ENCODE measurements around the gene C4orf50.

C4orf50 gene

GRCh38 chr4:6018331-6018730 lies at the start of gene C4orf50:
Gene C4orf50 (minus strand): TSS chr4:6018431.
- no peak within 1 kb of the TSS for H3K4me3 ChIP-seq (ENCODE audit: low read length)
- TF ChIP-seq, protein P1, sequence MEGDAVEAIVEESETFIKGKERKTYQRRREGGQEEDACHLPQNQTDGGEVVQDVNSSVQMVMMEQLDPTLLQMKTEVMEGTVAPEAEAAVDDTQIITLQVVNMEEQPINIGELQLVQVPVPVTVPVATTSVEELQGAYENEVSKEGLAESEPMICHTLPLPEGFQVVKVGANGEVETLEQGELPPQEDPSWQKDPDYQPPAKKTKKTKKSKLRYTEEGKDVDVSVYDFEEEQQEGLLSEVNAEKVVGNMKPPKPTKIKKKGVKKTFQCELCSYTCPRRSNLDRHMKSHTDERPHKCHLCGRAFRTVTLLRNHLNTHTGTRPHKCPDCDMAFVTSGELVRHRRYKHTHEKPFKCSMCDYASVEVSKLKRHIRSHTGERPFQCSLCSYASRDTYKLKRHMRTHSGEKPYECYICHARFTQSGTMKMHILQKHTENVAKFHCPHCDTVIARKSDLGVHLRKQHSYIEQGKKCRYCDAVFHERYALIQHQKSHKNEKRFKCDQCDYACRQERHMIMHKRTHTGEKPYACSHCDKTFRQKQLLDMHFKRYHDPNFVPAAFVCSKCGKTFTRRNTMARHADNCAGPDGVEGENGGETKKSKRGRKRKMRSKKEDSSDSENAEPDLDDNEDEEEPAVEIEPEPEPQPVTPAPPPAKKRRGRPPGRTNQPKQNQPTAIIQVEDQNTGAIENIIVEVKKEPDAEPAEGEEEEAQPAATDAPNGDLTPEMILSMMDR (conservative IDR thresholded peaks at IDR 0.05; ENCODE audit: low read depth, low read length), result no peak
- no peak for DNase-seq (ENCODE audit: low read depth)

GRCh38 chr4:6065934-6066590 lies 47.8 kb upstream of the C4orf50 start:
- no peak overlapping the region for H3K4me3 ChIP-seq (ENCODE audit: low read length)
- TF ChIP-seq, protein P1 (conservative IDR thresholded peaks at IDR 0.05; ENCODE audit: low read depth, low read length), result no peak
- no peak for DNase-seq (ENCODE audit: low read depth)

- TF ChIP-seq, protein P1 (conservative IDR thresholded peaks at IDR 0.05; ENCODE audit: low read depth, low read length), result no peak
- no peak overlapping the region for H3K4me3 ChIP-seq (ENCODE audit: low read length)
- no peak for DNase-seq (ENCODE audit: low read depth)
Measured at GRCh38 chr4:6065166-6065565, 46.9 kb upstream of the C4orf50 start.

DNA sequence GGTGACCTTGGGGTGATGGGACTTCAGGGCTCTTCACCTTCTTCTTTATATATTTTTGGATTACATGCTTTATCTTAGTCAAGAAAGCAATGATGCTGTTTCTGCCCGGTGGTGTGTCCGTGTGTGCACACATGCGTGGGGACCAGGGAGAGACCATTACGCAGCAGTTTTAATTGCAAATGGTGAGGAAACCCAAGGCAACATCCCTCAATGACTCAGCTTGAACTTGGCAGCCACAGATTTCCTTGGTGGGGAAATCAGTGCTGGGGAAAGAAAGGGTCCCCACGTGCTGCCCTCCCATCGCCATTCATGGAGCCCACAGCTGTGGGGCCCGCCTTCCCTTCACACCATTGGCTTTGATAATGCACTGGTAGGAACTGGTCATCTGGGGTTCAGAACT lies 46.2 kb upstream of the C4orf50 start:
- H3K4me3 ChIP-seq (ENCODE audit: low read length), result no peak overlapping the region
- TF ChIP-seq, protein P1 (conservative IDR thresholded peaks at IDR 0.05; ENCODE audit: low read depth, low read length), result no peak
- no peak for DNase-seq (ENCODE audit: low read depth)

- no peak for DNase-seq (ENCODE audit: low read depth)
- TF ChIP-seq, protein P1 (conservative IDR thresholded peaks at IDR 0.05; ENCODE audit: low read depth, low read length), result no peak
- H3K4me3 ChIP-seq (ENCODE audit: low read length), result no peak overlapping the region
Measured at GRCh38 chr4:6063684-6064083, 45.5 kb upstream of the C4orf50 start.

- TF ChIP-seq, protein P1 (conservative IDR thresholded peaks at IDR 0.05; ENCODE audit: low read depth, low read length), result no peak
- DNase-seq (ENCODE audit: low read depth), result no peak
- no peak overlapping the region for H3K4me3 ChIP-seq (ENCODE audit: low read length)
Measured at GRCh38 chr4:6062133-6062532, 43.9 kb upstream of the C4orf50 start.

DNA sequence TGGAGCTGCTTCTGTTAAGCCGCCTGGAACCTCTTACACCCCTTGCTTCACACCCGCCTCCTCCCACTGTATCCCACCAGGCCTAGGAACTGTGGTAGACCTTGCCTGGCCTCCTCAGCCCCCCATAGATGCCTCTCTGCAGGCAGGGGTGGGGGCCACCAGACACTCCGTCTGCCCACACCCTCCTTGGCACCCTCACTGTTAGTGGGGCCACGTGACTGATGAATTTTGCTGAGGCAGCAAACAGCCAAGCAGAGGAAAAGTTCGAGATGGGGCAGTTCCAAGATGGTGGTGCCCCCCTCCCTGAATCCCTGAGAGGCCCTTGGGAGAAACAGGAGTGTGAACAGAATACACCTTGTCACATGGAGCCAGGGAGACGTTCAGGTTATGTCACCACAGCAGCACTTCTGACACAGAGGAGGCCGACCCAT lies 41.2 kb upstream of the C4orf50 start:
- H3K4me3 ChIP-seq (ENCODE audit: low read length), result no peak overlapping the region
- DNase-seq (ENCODE audit: low read depth), result no peak
- TF ChIP-seq, protein P1 (conservative IDR thresholded peaks at IDR 0.05; ENCODE audit: low read depth, low read length), result no peak
